Colonic mucosa (tissue), 4 donors: ENCODE results near the gene TNS2. TPM values are rescaled to one million over a fixed set of nuclear protein-coding genes. Genes with fewer than 3 reads are reported as not detected.
"Not testable (repeated sequence)": the region's sequence is repeated elsewhere in the genome, so short reads cannot be mapped to it uniquely, and the experiment has no call there.

Experiments used
- DNase-seq: peaks from one replicate; pipeline ENCODE4 v3.0.0-alpha.2; 2020
- H3K27ac ChIP-seq: fragments of 200-600 bp; one replicate; pipeline ENCODE4 v1.8.0; 2021
- H3K27me3 ChIP-seq: fragments of 200-600 bp; one replicate; pipeline ENCODE4 v1.8.0; 2021
- H3K36me3 ChIP-seq: fragments of 200-600 bp; one replicate; pipeline ENCODE4 v1.8.0; 2021
- H3K4me1 ChIP-seq: fragments of 200-600 bp; one replicate; pipeline ENCODE4 v1.8.0; 2021; ENCODE audit warnings: mild to moderate bottlenecking
- H3K4me3 ChIP-seq: fragments of 200-600 bp; one replicate; pipeline ENCODE4 v1.8.0; 2021
- H3K9ac ChIP-seq, 2 donors: one replicate each; pipeline ENCODE4 v1.7.0; 2013; ENCODE audit warnings: control low read depth in 2 of 2, low read depth in 2 of 2, low read length in 2 of 2
- H3K9me3 ChIP-seq: fragments of 200-600 bp; one replicate; pipeline ENCODE4 v1.8.0; 2021
- CTCF ChIP-seq: fragments of 200-600 bp; IDR thresholded peaks from one replicate; pipeline ENCODE4 v1.8.0; 2022; ENCODE audit warnings: antibody characterized with exemption, mild to moderate bottlenecking
- intact Hi-C: fragments of 100-400 bp; cut with DNase I; formaldehyde crosslinking; loops from one replicate; pipeline ENCODE4 v1.14.1; 2022
- total RNA-seq, 2 donors: library from RNA; stranded (reverse); fragmentation: NEBNext Ultra II Directional in 1 of 2; extraction: Animal tissue kit (Norgen Biotek cat#: 25700) in 1 of 2; gene quantifications; one replicate each; pipeline ENCODE4 v1.2.1, GENCODE V29; 2021
- donor health status: healthy.
- donor health status: DM: no; HTN: no; CAD: no.
- donor health status: DM: no; HTN: no; CAD: no.

TNS2 gene
- total RNA-seq, 2 donors from 2014 or later: 26.0 to 27.1 TPM

GRCh38 chr12:53012928-53013327 is 36.9 kb upstream of the TNS2 start:
- H3K9me3 ChIP-seq: no peaks in the 10 kb centered on the region
- DNase-seq: no peak
- H3K4me1 ChIP-seq: peaks cover 9% of the 10 kb centered on the region
- H3K27ac ChIP-seq: no peak overlapping the region
- no peak overlapping the region for H3K9ac ChIP-seq
- no peaks in the 10 kb centered on the region for H3K36me3 ChIP-seq
- intact Hi-C loops: no loop called here
- TF ChIP-seq CTCF: no peak
- no peaks in the 10 kb centered on the region for H3K27me3 ChIP-seq
- no peak overlapping the region for H3K4me3 ChIP-seq

- peaks cover 4% of the 10 kb centered on the region for H3K4me1 ChIP-seq
- no peak for TF ChIP-seq CTCF
- DNase-seq: no peak
- intact Hi-C loops: no loop called here
- peaks cover 7% of the 10 kb centered on the region for H3K36me3 ChIP-seq
- H3K9me3 ChIP-seq: no peaks in the 10 kb centered on the region
- H3K27ac ChIP-seq: no peak overlapping the region
- no peaks in the 10 kb centered on the region for H3K27me3 ChIP-seq
- H3K9ac ChIP-seq: no peak overlapping the region
- no peak overlapping the region for H3K4me3 ChIP-seq
Measured at GRCh38 chr12:53014709-53015108, 35.2 kb upstream of the TNS2 start.

- Histone ChIP-seq H3K27me3 (no peaks in the 10 kb centered on the region), H3K27ac (no peak overlapping the region), H3K9me3 (no peaks in the 10 kb centered on the region), H3K4me3 (no peak overlapping the region), H3K36me3 (peaks cover 37% of the 10 kb centered on the region), H3K9ac (no peak overlapping the region), H3K4me1 (no peaks in the 10 kb centered on the region)
- no peak for DNase-seq
- TF ChIP-seq CTCF: no peak
- intact Hi-C loops: no loop called here
Measured at GRCh38 chr12:53025250-53025649, 24.6 kb upstream of the TNS2 start.

- H3K27ac ChIP-seq, H3K4me3 ChIP-seq, H3K27me3 ChIP-seq, H3K4me1 ChIP-seq, H3K9ac ChIP-seq, DNase-seq, intact Hi-C loops, H3K9me3 ChIP-seq: not testable (repeated sequence)
- peaks cover 31% of the 10 kb centered on the region for H3K36me3 ChIP-seq
Measured at GRCh38 chr12:53027014-53027413, 22.9 kb upstream of the TNS2 start.

- peaks cover 22% of the 10 kb centered on the region for H3K36me3 ChIP-seq
- no peak overlapping the region for H3K27ac ChIP-seq
- no peak for TF ChIP-seq CTCF
- H3K9me3 ChIP-seq: no peaks in the 10 kb centered on the region
- DNase-seq: no peak
- no peaks in the 10 kb centered on the region for H3K4me1 ChIP-seq
- no peaks in the 10 kb centered on the region for H3K27me3 ChIP-seq
- intact Hi-C loops: no loop called here
- H3K4me3 ChIP-seq: no peak overlapping the region
- H3K9ac ChIP-seq: no peak overlapping the region
Measured at GRCh38 chr12:53031616-53032015, 18.2 kb upstream of the TNS2 start.

- H3K9ac ChIP-seq, H3K27ac ChIP-seq, H3K9me3 ChIP-seq, H3K4me1 ChIP-seq, DNase-seq, H3K27me3 ChIP-seq, H3K4me3 ChIP-seq, intact Hi-C loops: not testable (repeated sequence)
- peaks cover 38% of the 10 kb centered on the region for H3K36me3 ChIP-seq
Measured at GRCh38 chr12:53033832-53034231, 16.0 kb upstream of the TNS2 start.

GRCh38 chr12:53034459-53034858 is 15.4 kb upstream of the TNS2 start:
- TF ChIP-seq CTCF: no peak
- no peaks in the 10 kb centered on the region for H3K4me1 ChIP-seq
- peaks cover 40% of the 10 kb centered on the region for H3K36me3 ChIP-seq
- no peaks in the 10 kb centered on the region for H3K27me3 ChIP-seq
- H3K4me3 ChIP-seq: no peak overlapping the region
- intact Hi-C loops: no loop called here
- DNase-seq: no peak
- no peak overlapping the region for H3K9ac ChIP-seq
- H3K27ac ChIP-seq: no peak overlapping the region
- no peaks in the 10 kb centered on the region for H3K9me3 ChIP-seq
